Progenitor cell of endocrine pancreas (in vitro differentiated cells): ENCODE results near the gene AMD1. TPM values are rescaled to one million over a fixed set of nuclear protein-coding genes. Genes with fewer than 3 reads are reported as not detected.

Experiments
- DNase-seq: peaks from one replicate; pipeline ENCODE4 v3.0.0; 2021; ENCODE audit warnings: low spot score; ENCODE audit not compliant: unreplicated experiment
- H3K27ac Mint-ChIP-seq: 2 replicates; pipeline ENCODE4 v1.8.0; 2021; ENCODE audit warnings: mild to moderate bottlenecking, moderate library complexity, mixed read lengths
- H3K27me3 Mint-ChIP-seq: 2 replicates; pipeline ENCODE4 v1.8.0; 2021; ENCODE audit warnings: mixed read lengths
- H3K36me3 Mint-ChIP-seq: 2 replicates; pipeline ENCODE4 v1.8.0; 2022; ENCODE audit warnings: mixed read lengths; ENCODE audit not compliant: insufficient read depth
- H3K4me1 Mint-ChIP-seq: 2 replicates; pipeline ENCODE4 v1.8.0; 2021; ENCODE audit warnings: low read depth, mixed read lengths
- H3K4me3 Mint-ChIP-seq: 2 replicates; pipeline ENCODE4 v1.8.0; 2021; ENCODE audit warnings: low read depth, mild to moderate bottlenecking, moderate library complexity, mixed read lengths
- H3K9me3 Mint-ChIP-seq: 2 replicates; pipeline ENCODE4 v1.8.0; 2021; ENCODE audit warnings: low read depth, mixed read lengths
- total RNA-seq: library from RNA; stranded (reverse); gene quantifications from 2 replicates; pipeline ENCODE4 v1.2.1, GENCODE V29; 2021
- TF ChIP-seq, protein P1 (sequence below): fragments of 200-600 bp; sonication (generic); IDR thresholded peaks from one replicate; pipeline ENCODE4 v1.5.0; 2021; ENCODE audit warnings: antibody characterized with exemption, mild to moderate bottlenecking; ENCODE audit not compliant: unreplicated experiment

Gene AMD1
- total RNA-seq, 1 donor from 2014 or later: 75.2 TPM

- H3K4me3 Mint-ChIP-seq: no peak overlapping the region
- DNase-seq: no peak
- no peaks in the 10 kb centered on the region for H3K4me1 Mint-ChIP-seq
- no peaks in the 10 kb centered on the region for H3K9me3 Mint-ChIP-seq
- H3K27ac Mint-ChIP-seq: no peak overlapping the region
- TF ChIP-seq, protein P1, sequence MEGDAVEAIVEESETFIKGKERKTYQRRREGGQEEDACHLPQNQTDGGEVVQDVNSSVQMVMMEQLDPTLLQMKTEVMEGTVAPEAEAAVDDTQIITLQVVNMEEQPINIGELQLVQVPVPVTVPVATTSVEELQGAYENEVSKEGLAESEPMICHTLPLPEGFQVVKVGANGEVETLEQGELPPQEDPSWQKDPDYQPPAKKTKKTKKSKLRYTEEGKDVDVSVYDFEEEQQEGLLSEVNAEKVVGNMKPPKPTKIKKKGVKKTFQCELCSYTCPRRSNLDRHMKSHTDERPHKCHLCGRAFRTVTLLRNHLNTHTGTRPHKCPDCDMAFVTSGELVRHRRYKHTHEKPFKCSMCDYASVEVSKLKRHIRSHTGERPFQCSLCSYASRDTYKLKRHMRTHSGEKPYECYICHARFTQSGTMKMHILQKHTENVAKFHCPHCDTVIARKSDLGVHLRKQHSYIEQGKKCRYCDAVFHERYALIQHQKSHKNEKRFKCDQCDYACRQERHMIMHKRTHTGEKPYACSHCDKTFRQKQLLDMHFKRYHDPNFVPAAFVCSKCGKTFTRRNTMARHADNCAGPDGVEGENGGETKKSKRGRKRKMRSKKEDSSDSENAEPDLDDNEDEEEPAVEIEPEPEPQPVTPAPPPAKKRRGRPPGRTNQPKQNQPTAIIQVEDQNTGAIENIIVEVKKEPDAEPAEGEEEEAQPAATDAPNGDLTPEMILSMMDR: no peak
- no peaks in the 10 kb centered on the region for H3K27me3 Mint-ChIP-seq
- no peaks in the 10 kb centered on the region for H3K36me3 Mint-ChIP-seq
Observed at GRCh38 chr6:110841266-110841665, 33.3 kb upstream of the AMD1 start.

- no peaks in the 10 kb centered on the region for H3K27me3 Mint-ChIP-seq
- no peaks in the 10 kb centered on the region for H3K9me3 Mint-ChIP-seq
- no peaks in the 10 kb centered on the region for H3K36me3 Mint-ChIP-seq
- DNase-seq: no peak
- no peak overlapping the region for H3K4me3 Mint-ChIP-seq
- TF ChIP-seq, protein P1: no peak
- H3K4me1 Mint-ChIP-seq: no peaks in the 10 kb centered on the region
- H3K27ac Mint-ChIP-seq: no peak overlapping the region
Observed at GRCh38 chr6:110849781-110850180, 24.8 kb upstream of the AMD1 start.

DNA sequence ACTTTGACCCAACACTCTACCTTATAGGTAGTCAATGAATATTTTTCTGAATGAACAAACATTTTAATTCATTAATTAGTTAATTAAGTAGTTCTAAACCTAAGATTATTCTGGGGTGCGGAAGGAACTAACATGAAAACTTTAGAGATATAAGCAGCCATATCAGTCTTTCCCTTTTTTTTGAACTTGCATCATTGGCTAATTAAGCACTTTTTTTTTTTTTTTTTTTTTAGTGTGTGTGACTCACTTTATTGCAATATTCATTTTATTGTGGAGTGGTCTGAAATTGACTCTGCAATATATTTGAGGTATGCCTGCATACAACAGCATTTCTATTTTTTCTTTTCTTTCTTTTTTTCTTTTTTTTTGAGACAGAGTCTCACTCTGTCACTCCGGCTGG is 21.8 kb upstream of the AMD1 start:
- H3K36me3 Mint-ChIP-seq: no peaks in the 10 kb centered on the region
- H3K9me3 Mint-ChIP-seq: no peaks in the 10 kb centered on the region
- no peak overlapping the region for H3K27ac Mint-ChIP-seq
- no peak overlapping the region for H3K4me3 Mint-ChIP-seq
- TF ChIP-seq, protein P1: no peak
- H3K27me3 Mint-ChIP-seq: no peaks in the 10 kb centered on the region
- DNase-seq: no peak
- no peaks in the 10 kb centered on the region for H3K4me1 Mint-ChIP-seq

DNA sequence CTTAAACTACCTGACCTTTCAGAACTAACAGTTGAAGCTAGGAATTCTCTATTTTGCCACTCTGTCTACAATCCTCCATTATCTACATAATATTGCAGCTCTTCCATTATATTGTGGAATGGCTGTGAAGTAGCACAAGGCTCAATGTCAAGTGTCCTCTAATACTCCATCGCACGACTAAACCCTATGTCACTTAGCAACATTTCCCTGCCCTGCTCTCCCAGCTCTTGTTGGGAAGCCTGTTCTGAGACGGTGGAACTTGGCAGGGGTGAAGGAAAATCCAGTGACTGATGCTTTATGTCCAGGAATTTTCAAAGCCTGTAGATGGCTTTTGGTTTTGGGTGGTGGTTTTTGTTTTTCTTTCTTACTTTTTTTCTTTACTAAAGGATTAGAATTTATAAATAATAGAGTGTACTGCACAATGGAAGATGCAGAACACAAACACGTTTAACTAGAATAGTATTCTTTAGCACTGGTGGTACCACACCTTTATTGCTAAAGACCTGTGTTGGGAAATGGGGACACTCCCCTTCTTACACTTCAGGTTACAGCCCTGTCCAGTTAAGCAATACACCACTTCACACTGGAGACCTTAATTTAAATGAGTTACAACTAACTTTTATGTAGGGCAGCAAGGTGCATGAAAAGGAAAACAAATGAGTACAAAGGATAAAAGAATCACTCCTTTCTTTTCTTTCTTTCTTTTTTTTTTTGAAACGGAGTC is 20.7 kb upstream of the AMD1 start:
- Mint-ChIP-seq H3K27ac (peak overlapping the region; percentile 16), H3K27me3 (no peaks in the 10 kb centered on the region), H3K36me3 (no peaks in the 10 kb centered on the region), H3K9me3 (no peaks in the 10 kb centered on the region), H3K4me1 (no peaks in the 10 kb centered on the region), H3K4me3 (no peak overlapping the region)
- no peak for DNase-seq
- TF ChIP-seq, protein P1: no peak

- Mint-ChIP-seq H3K36me3 (no peaks in the 10 kb centered on the region), H3K9me3 (no peaks in the 10 kb centered on the region), H3K27me3 (no peaks in the 10 kb centered on the region), H3K27ac (no peak overlapping the region), H3K4me3 (no peak overlapping the region), H3K4me1 (no peaks in the 10 kb centered on the region)
- DNase-seq: no peak
- TF ChIP-seq, protein P1: no peak
Observed at GRCh38 chr6:110856296-110856695, 18.3 kb upstream of the AMD1 start.
